HG03520 (cell line): ENCODE measurements around the gene GDPD4.

ENCODE experiments used
- ATAC-seq: cut with Tn5 transposase; IDR thresholded peaks from one replicate; pipeline ENCODE4 v1.9.1; 2021; ENCODE audit warnings: mild to moderate bottlenecking, moderate library complexity; ENCODE audit not compliant: unreplicated experiment

Gene GDPD4

GRCh38 chr11:77244277-77245027 lies 57.0 kb downstream of the GDPD4 start:
- no peak for ATAC-seq

GRCh38 chr11:77236901-77237300 lies 64.6 kb downstream of the GDPD4 start:
- ATAC-seq, result no peak

GRCh38 chr11:77233011-77233410 lies 68.5 kb downstream of the GDPD4 start:
- ATAC-seq, result no peak

GRCh38 chr11:77232242-77232641 lies 69.2 kb downstream of the GDPD4 start:
- ATAC-seq, result no peak

GRCh38 chr11:77231800-77232199 lies 69.7 kb downstream of the GDPD4 start:
- ATAC-seq, result no peak

- no peak for ATAC-seq
These were observed 70.4 kb downstream of the GDPD4 start for GRCh38 chr11:77230878-77231605.

- ATAC-seq, result no peak
These were observed 77.7 kb downstream of the GDPD4 start for GRCh38 chr11:77223797-77224196.

- ATAC-seq, result no peak
These were observed 84.3 kb downstream of the GDPD4 start for GRCh38 chr11:77217156-77217555.

- ATAC-seq, result no peak
These were observed 86.4 kb downstream of the GDPD4 start for GRCh38 chr11:77215106-77215505.

GRCh38 chr11:77214557-77214956 lies 86.9 kb downstream of the GDPD4 start:
- no peak for ATAC-seq

- no peak for ATAC-seq
These were observed 87.7 kb downstream of the GDPD4 start for GRCh38 chr11:77213589-77214428.

- no peak for ATAC-seq
These were observed 88.4 kb downstream of the GDPD4 start for GRCh38 chr11:77213029-77213579.

- ATAC-seq, result no peak
These were observed 89.0 kb downstream of the GDPD4 start for GRCh38 chr11:77212314-77213007.

GRCh38 chr11:77211594-77212251 lies 89.8 kb downstream of the GDPD4 start:
- ATAC-seq, result no peak

- no peak for ATAC-seq
These were observed 90.4 kb downstream of the GDPD4 start for GRCh38 chr11:77211040-77211451.

GRCh38 chr11:77209663-77210062 lies 91.8 kb downstream of the GDPD4 start:
- ATAC-seq, result no peak

GRCh38 chr11:77208535-77208934 lies 93.0 kb downstream of the GDPD4 start:
- no peak for ATAC-seq

- no peak for ATAC-seq
These were observed 93.7 kb downstream of the GDPD4 start for GRCh38 chr11:77207618-77208313.

GRCh38 chr11:77207019-77207485 lies 94.4 kb downstream of the GDPD4 start:
- ATAC-seq, result no peak
